Loucy (cell line): ENCODE data around the gene PAX6.

Experiments
- CTCF ChIP-seq: fragments of 200-600 bp; sonication (generic); conservative IDR thresholded peaks from 2 replicates; pipeline ENCODE4 v1.5.1; 2014; ENCODE audit warnings: mild to moderate bottlenecking, antibody characterized with exemption, low read length
- EZH2phosphoT487 ChIP-seq: fragments of 200-600 bp; IDR thresholded peaks from 2 replicates; pipeline ENCODE4 v1.6.1; 2018; ENCODE audit warnings: antibody characterized with exemption, mild to moderate bottlenecking, moderate library complexity, borderline replicate concordance

- TF ChIP-seq CTCF: no peak
- TF ChIP-seq EZH2phosphoT487: no peak
These were observed 3.2 kb upstream of the PAX6 start for GRCh38 chr11:31814176-31814868.
